Measurements from ENCODE around the gene TMEM108.

GRCh38 chr3:133206921-133207320 is 168.7 kb downstream of the TMEM108 start:
- TF ChIP-seq GATA2 (IDR thresholded peaks at IDR 0.05; ENCODE audit: low read depth, low read length) (no peak), GATA3 (IDR thresholded peaks at IDR 0.05; ENCODE audit: low read depth, low read length) (no peak)

Measured in SH-SY5Y (cell line).